Testis (tissue), 3 donors: ENCODE measurements around the gene GLCCI1. TPM values are rescaled to one million over a fixed set of nuclear protein-coding genes. Genes with fewer than 3 reads are reported as not detected.

ENCODE experiments used
- DNase-seq: peaks from one replicate; pipeline ENCODE4 v3.0.0-alpha.2; 2019
- H3K27ac ChIP-seq, 2 donors: fragments of 200-600 bp; sonication (generic); one replicate each; pipeline ENCODE4 v1.5.1; 2019
- H3K27me3 ChIP-seq: fragments of 200-600 bp; sonication (generic); one replicate; pipeline ENCODE4 v1.5.1; 2019
- H3K36me3 ChIP-seq: fragments of 200-600 bp; sonication (generic); one replicate; pipeline ENCODE4 v1.5.1; 2017; ENCODE audit warnings: low read depth; ENCODE audit errors: missing control alignments
- H3K4me1 ChIP-seq: fragments of 200-600 bp; sonication (generic); one replicate; pipeline ENCODE4 v1.5.1; 2019
- H3K4me3 ChIP-seq, 2 donors: fragments of 200-600 bp; sonication (generic); one replicate each; pipeline ENCODE4 v1.5.1; 2017 to 2019
- H3K9me3 ChIP-seq: fragments of 200-600 bp; sonication (generic); one replicate; pipeline ENCODE4 v1.5.1; 2017
- CTCF ChIP-seq, 3 experiments: fragments of 450-650 bp in 2 of 3; fragments of 200-600 bp in 1 of 3; sonication (generic) in 1 of 3; IDR thresholded peaks; one replicate each; pipeline ENCODE4 v1.5.1; 2016 to 2019; ENCODE audit warnings: antibody characterized with exemption in 3 of 3, mild to moderate bottlenecking in 2 of 3, moderate library complexity in 1 of 3
- POLR2A ChIP-seq: fragments of 450-650 bp; IDR thresholded peaks from one replicate; pipeline ENCODE4 v1.6.1; 2017; ENCODE audit warnings: antibody characterized with exemption, mild to moderate bottlenecking, moderate library complexity
- WGBS, 2 donors: methylation state at CpG; one replicate each; pipeline ENCODE4 v1.1.5; 2018; 5-methylcytosine and 5-hydroxymethylcytosine counted together
- intact Hi-C: fragments of 100-400 bp; cut with DNase I; formaldehyde crosslinking; loops from one replicate; pipeline ENCODE4 v1.15.1; 2023; ENCODE audit warnings: low total_unique reads
- polyA plus RNA-seq: library from polyadenylated mRNA; stranded (reverse); fragments of 350-450 nt; fragmentation: Illumina TruSeq; extraction: RNeasy Lipid Tissue Mini Kit (QIAGEN cat#74804); gene quantifications from one replicate; pipeline ENCODE4 v1.2.3, GENCODE V29; 2014; ENCODE audit warnings: low read depth, low replicate concordance; ENCODE audit not compliant: insufficient read depth
- total RNA-seq, 2 donors: library from RNA; depleted of rRNA; stranded (reverse); fragments of >200 nt; gene quantifications; one replicate each; pipeline ENCODE4 v1.2.3, GENCODE V29; 2016

Gene GLCCI1
- total and polyA plus RNA-seq, 3 donors from 2014 or later: 30.2 to 49.8 (median 42.2) TPM

GRCh38 chr7:8103282-8103681, 134.7 kb downstream of the GLCCI1 start:
- 83 to 87% methylated on average over 9 of the region's 9 CpGs for WGBS, 2 donors
- H3K9me3 ChIP-seq: no peaks in the 10 kb centered on the region
- H3K4me3 ChIP-seq: no peak overlapping the region
- H3K27me3 ChIP-seq: no peaks in the 10 kb centered on the region
- intact Hi-C loops: no loop called here
- no peaks in the 10 kb centered on the region for H3K4me1 ChIP-seq
- TF ChIP-seq POLR2A: no peak
- no peak for TF ChIP-seq CTCF (IDR thresholded peaks at IDR 0.05)
- no peaks in the 10 kb centered on the region for H3K36me3 ChIP-seq
- H3K27ac ChIP-seq: no peak overlapping the region
- no peak for DNase-seq

- Histone ChIP-seq H3K27ac (no peak overlapping the region), H3K4me1 (no peaks in the 10 kb centered on the region), H3K27me3 (no peaks in the 10 kb centered on the region), H3K4me3 (no peak overlapping the region), H3K36me3 (no peaks in the 10 kb centered on the region), H3K9me3 (no peaks in the 10 kb centered on the region)
- TF ChIP-seq CTCF (IDR thresholded peaks at IDR 0.05) (no peak), POLR2A (no peak)
- WGBS, 2 donors: 66 to 67% methylated on average over 4 of the region's 4 CpGs
- no peak for DNase-seq
- intact Hi-C loops: no loop called here
Measured at GRCh38 chr7:8105449-8106095, 137.0 kb downstream of the GLCCI1 start.

- H3K9me3 ChIP-seq: no peaks in the 10 kb centered on the region
- intact Hi-C loops: no loop called here
Measured at GRCh38 chr7:8109196-8110022, 140.8 kb downstream of the GLCCI1 start.

GRCh38 chr7:8111282-8111960, 142.8 kb downstream of the GLCCI1 start:
- Histone ChIP-seq H3K4me3 (no peak overlapping the region), H3K4me1 (no peaks in the 10 kb centered on the region), H3K27me3 (no peaks in the 10 kb centered on the region), H3K9me3 (no peaks in the 10 kb centered on the region), H3K36me3 (no peaks in the 10 kb centered on the region), H3K27ac (no peak overlapping the region)
- no peak for TF ChIP-seq CTCF (IDR thresholded peaks at IDR 0.05)
- no peak for TF ChIP-seq POLR2A
- WGBS, 2 donors: 73 to 79% methylated on average over 11 of the region's 11 CpGs
- intact Hi-C loops: no loop called here
- no peak for DNase-seq

More at GRCh38 chr7:8109196-8110022, 140.8 kb downstream of the GLCCI1 start:
- Histone ChIP-seq H3K27ac (no peak overlapping the region), H3K36me3 (no peaks in the 10 kb centered on the region), H3K4me1 (no peaks in the 10 kb centered on the region), H3K4me3 (no peak overlapping the region), H3K27me3 (no peaks in the 10 kb centered on the region)
- DNase-seq: no peak
- 85 to 87% methylated on average over 4 of the region's 4 CpGs for WGBS, 2 donors
- no peak for TF ChIP-seq POLR2A
- no peak for TF ChIP-seq CTCF (IDR thresholded peaks at IDR 0.05)
